IMR-90 (cell line): ENCODE results near the gene MCHR2. TPM values are rescaled to one million over a fixed set of nuclear protein-coding genes. Genes with fewer than 3 reads are reported as not detected.

Experiments
- ATAC-seq: fragments of 200-7000 bp; cut with Tn5 transposase; 2 replicates; pipeline ENCODE4 v1.9.1; 2020; ENCODE audit warnings: low read depth, mild to moderate bottlenecking, moderate library complexity
- BruUV-seq: library from RNA; stranded (reverse); fragments of 400-500 nt; replicated peaks from 2 replicates; lab custom pipeline; 2021; lab: Mats Ljungman, UMichigan
- CTCF ChIA-PET: fragments of 300-600 bp; formaldehyde crosslinking; extraction: SDS; loops from one replicate; lab custom pipeline; 2021; ENCODE audit warnings: antibody characterized with exemption; lab: Yijun Ruan, JAX
- POLR2A ChIA-PET: fragments of 300-600 bp; sonication (Branson Sonifier 250); formaldehyde crosslinking; loops from one replicate; lab custom pipeline; 2022; ENCODE audit warnings: antibody characterized with exemption; ENCODE audit not compliant: unreplicated experiment; lab: Charles Lee
- DNase-seq: peaks from one replicate; pipeline ENCODE4 v3.0.0; 2013
- H2AFZ ChIP-seq: replicated peaks from 2 replicates; pipeline ENCODE3; 2013; ENCODE audit warnings: low read length, mild to moderate bottlenecking; ENCODE audit not compliant: poor library complexity
- H2AK5ac ChIP-seq: 2 replicates; pipeline ENCODE4 v1.6.1; 2013; ENCODE audit warnings: low read depth, low read length, inconsistent platforms
- H2AK9ac ChIP-seq: replicated peaks from 2 replicates; pipeline ENCODE3; 2013; ENCODE audit warnings: mild to moderate bottlenecking, low read depth, low read length, moderate library complexity; ENCODE audit not compliant: poor library complexity
- H2BK120ac ChIP-seq: 2 replicates; pipeline ENCODE4 v1.6.1; 2013; ENCODE audit warnings: low read depth, low read length, inconsistent platforms
- H2BK15ac ChIP-seq: 3 replicates; pipeline ENCODE4 v1.6.1; 2013; ENCODE audit warnings: low read depth, low read length, inconsistent platforms
- H2BK20ac ChIP-seq: 2 replicates; pipeline ENCODE4 v1.6.1; 2013; ENCODE audit warnings: low read depth, mild to moderate bottlenecking, inconsistent platforms, low read length, moderate library complexity
- H2BK5ac ChIP-seq: 2 replicates; pipeline ENCODE4 v1.6.1; 2013; ENCODE audit warnings: mild to moderate bottlenecking, low read depth, low read length, inconsistent platforms; ENCODE audit not compliant: poor library complexity, severe bottlenecking
- H3K14ac ChIP-seq: replicated peaks from 2 replicates; pipeline ENCODE4 v1.6.1; 2013; ENCODE audit warnings: low read depth, low read length, inconsistent platforms
- H3K18ac ChIP-seq: 2 replicates; pipeline ENCODE4 v1.6.1; 2013; ENCODE audit warnings: low read depth, low read length, control low read depth
- H3K23ac ChIP-seq: 2 replicates; pipeline ENCODE4 v1.6.1; 2013; ENCODE audit warnings: low read depth, low read length, inconsistent platforms
- H3K27ac ChIP-seq: 2 replicates; pipeline ENCODE4 v1.5.1; 2013; ENCODE audit warnings: mild to moderate bottlenecking, control low read depth, low read length; ENCODE audit not compliant: insufficient read depth
- H3K27me3 ChIP-seq: 2 replicates; pipeline ENCODE4 v1.6.1; 2013; ENCODE audit warnings: low read length; ENCODE audit not compliant: control insufficient read depth, insufficient read depth
- H3K36me3 ChIP-seq: 2 replicates; pipeline ENCODE4 v1.6.1; 2013; ENCODE audit warnings: low read length, mixed read lengths; ENCODE audit not compliant: control insufficient read depth, insufficient read depth
- H3K4ac ChIP-seq: 2 replicates; pipeline ENCODE4 v1.6.1; 2013; ENCODE audit warnings: low read depth, low read length, inconsistent platforms
- H3K4me1 ChIP-seq: 2 replicates; pipeline ENCODE4 v1.6.1; 2013; ENCODE audit warnings: low read length, mixed read lengths; ENCODE audit not compliant: control insufficient read depth, insufficient read depth
- H3K4me2 ChIP-seq: 2 replicates; pipeline ENCODE4 v1.6.1; 2013; ENCODE audit warnings: low read depth, mild to moderate bottlenecking, control low read depth, low read length, moderate library complexity
- H3K4me3 ChIP-seq: 2 replicates; pipeline ENCODE4 v1.5.1; 2013; ENCODE audit warnings: low read depth, mild to moderate bottlenecking, control low read depth, low read length, moderate library complexity; ENCODE audit not compliant: insufficient read depth
- H3K56ac ChIP-seq: 2 replicates; pipeline ENCODE4 v1.6.1; 2013; ENCODE audit warnings: low read length, inconsistent platforms; ENCODE audit not compliant: insufficient read depth; ENCODE audit errors: extremely low read depth
- H3K79me1 ChIP-seq, 2 experiments: 2 replicates each; pipeline ENCODE4 v1.6.1; 2013; ENCODE audit warnings: low read length in 2 of 2, inconsistent platforms in 1 of 2, low read depth in 1 of 2
- H3K9ac ChIP-seq: 2 replicates; pipeline ENCODE4 v1.6.1; 2013; ENCODE audit warnings: low read depth, low read length, control low read depth
- H3K9me1 ChIP-seq: 2 replicates; pipeline ENCODE4 v1.6.1; 2013; ENCODE audit warnings: low read length, inconsistent platforms; ENCODE audit not compliant: insufficient read depth
- H3K9me3 ChIP-seq: 2 replicates; pipeline ENCODE4 v1.6.1; 2013; ENCODE audit warnings: low read length; ENCODE audit not compliant: control insufficient read depth, insufficient read depth
- H4K20me1 ChIP-seq: 2 replicates; pipeline ENCODE4 v1.6.1; 2013; ENCODE audit warnings: low read length, inconsistent platforms; ENCODE audit not compliant: insufficient read depth
- H4K5ac ChIP-seq: 2 replicates; pipeline ENCODE4 v1.6.1; 2013; ENCODE audit warnings: mild to moderate bottlenecking, low read depth, low read length, control low read depth
- H4K8ac ChIP-seq, 2 experiments: 2 replicates each; pipeline ENCODE4 v1.6.1; 2013; ENCODE audit warnings: low read depth in 2 of 2, low read length in 2 of 2, control low read depth in 1 of 2, inconsistent platforms in 1 of 2
- H4K91ac ChIP-seq: 2 replicates; pipeline ENCODE4 v1.6.1; 2013; ENCODE audit warnings: low read depth, low read length, inconsistent platforms; ENCODE audit not compliant: insufficient read depth
- CEBPB ChIP-seq: IDR thresholded peaks from 2 replicates; pipeline ENCODE4 v1.6.1; 2012; ENCODE audit warnings: low read depth, low read length, improper control_type of control experiment
- NFE2L2 ChIP-seq: fragments of 150-350 bp; IDR thresholded peaks from 2 replicates; pipeline ENCODE4 v1.6.1; 2016; ENCODE audit warnings: low read depth, mild to moderate bottlenecking, low read length
- dilution Hi-C: fragments of 300-500 bp; cut with HindIII; formaldehyde crosslinking; loops from one replicate; pipeline ENCODE4 v1.14.3; 2018; ENCODE audit warnings: low sequenced_read_pairs; ENCODE audit not compliant: unreplicated experiment
- in situ Hi-C: fragments of 300-500 bp; cut with MboI; formaldehyde crosslinking; loops from 3 replicates; pipeline ENCODE4 v1.14.3; 2019; ENCODE audit warnings: low sequenced_read_pairs, inconsistent platforms, mixed read lengths
- intact Hi-C: fragments of 100-400 bp; cut with micrococcal nuclease; formaldehyde crosslinking; loops from 2 replicates; pipeline ENCODE4 v1.10.0; 2022
- polyA plus RNA-seq, 3 experiments: library from polyadenylated mRNA; depleted of rRNA; stranded (reverse); fragments of >200 nt; gene quantifications; 2 replicates each; pipeline ENCODE4 v1.2.3, GENCODE V29; 2012; ENCODE audit warnings: low replicate concordance in 1 of 3
- total RNA-seq: library from RNA; depleted of rRNA; stranded (reverse); fragments of >200 nt; gene quantifications from 2 replicates; pipeline ENCODE4 v1.2.3, GENCODE V29; 2012

MCHR2 gene
- total and polyA plus RNA-seq, 2 of the 4 experiments (the other 2 are of a cell fraction): not detected

GRCh38 chr6:99933129-99933528, 60.9 kb downstream of the MCHR2 start:
- Histone ChIP-seq H3K27ac (peak overlapping the region; percentile 98; the same call in 1 of the 2 replicates), H3K79me1 (no peaks in the 10 kb centered on the region), H2BK20ac (peak overlapping the region; percentile 27), H4K5ac (peak overlapping the region; percentile 68; the same call in 1 of the 2 replicates), H3K4me2 (peak overlapping the region; percentile 83), H3K9me3 (no peaks in the 10 kb centered on the region), H3K4me3 (no peak overlapping the region), H2BK15ac (no peak overlapping the region), H3K18ac (peak overlapping the region; percentile 97), H3K27me3 (no peaks in the 10 kb centered on the region), H4K8ac (peak overlapping the region in 1 of 2 experiments; percentile 75; a peak in 2 of 4 replicates), H2AFZ (no peak overlapping the region), H3K14ac (no peak overlapping the region), H3K56ac (peak overlapping the region; percentile 95), H3K4me1 (peaks cover 2% of the 10 kb centered on the region), H2BK120ac (peak overlapping the region; percentile 68), H3K36me3 (no peaks in the 10 kb centered on the region), H2AK9ac (no peak overlapping the region), H2AK5ac (no peak overlapping the region), H3K4ac (peak overlapping the region; percentile 48; the same call in 1 of the 2 replicates), H4K20me1 (no peaks in the 10 kb centered on the region), H2BK5ac (peak overlapping the region; percentile 96), H4K91ac (no peak overlapping the region), H3K9ac (peak overlapping the region; percentile 78), H3K23ac (no peak overlapping the region; the same call in 1 of the 2 replicates), H3K9me1 (no peaks in the 10 kb centered on the region; the same call in 1 of the 2 replicates)
- peak; percentile 11; the same call in 1 of the 2 replicates for TF ChIP-seq CEBPB
- TF ChIP-seq NFE2L2: no peak
- in situ Hi-C loops (no loop called here), intact Hi-C loops (loop anchor here (5.0 kb wide), 1 partner anchor 69 kb away; no protein-coding TSS in a partner anchor), dilution Hi-C loops (no loop called here)
- DNase-seq (peak; percentile 83), ATAC-seq (peak; percentile 90)
- BruUV-seq: no TSS peak
- CTCF ChIA-PET: interaction anchor here (0.6 kb wide), 1 partner anchor 228 kb away, joined by 3 read pairs; no protein-coding TSS in a partner anchor
- POLR2A ChIA-PET: interaction anchor here (1.1 kb wide), 1 partner anchor 11 kb away, joined by 3 read pairs; no protein-coding TSS in a partner anchor
